Loucy (cell line): ENCODE measurements around the gene IGSF3.

Experiments used
- H2AFZ ChIP-seq: fragments of 200-600 bp; sonication (generic); 2 replicates; pipeline ENCODE4 v1.6.0; 2016; ENCODE audit warnings: antibody characterized with exemption, mild to moderate bottlenecking, low read length, moderate library complexity
- H3F3A ChIP-seq: fragments of 200-600 bp; 2 replicates; pipeline ENCODE4 v1.6.0; 2016; ENCODE audit warnings: antibody characterized with exemption, low read depth, mild to moderate bottlenecking
- H3K27me3 ChIP-seq: fragments of 200-600 bp; sonication (generic); 2 replicates; pipeline ENCODE4 v1.6.1; 2014; ENCODE audit warnings: low read length, mild to moderate bottlenecking; ENCODE audit not compliant: insufficient read depth, poor library complexity, severe bottlenecking
- H3K36me3 ChIP-seq: fragments of 200-600 bp; sonication (generic); 2 replicates; pipeline ENCODE4 v1.6.1; 2016; ENCODE audit warnings: low read length; ENCODE audit not compliant: insufficient read depth
- H3K4me1 ChIP-seq: fragments of 200-600 bp; sonication (generic); 2 replicates; pipeline ENCODE4 v1.5.1; 2014; ENCODE audit warnings: low read length, mild to moderate bottlenecking; ENCODE audit not compliant: insufficient read depth, poor library complexity, severe bottlenecking
- H3K4me2 ChIP-seq: fragments of 200-600 bp; sonication (generic); 2 replicates; pipeline ENCODE4 v1.6.0; 2014; ENCODE audit warnings: antibody characterized with exemption, low read length, low read depth, mild to moderate bottlenecking; ENCODE audit not compliant: poor library complexity, severe bottlenecking
- H3K4me3 ChIP-seq: fragments of 200-600 bp; sonication (generic); 2 replicates; pipeline ENCODE4 v1.5.1; 2014; ENCODE audit warnings: low read length, mild to moderate bottlenecking, mixed read lengths; ENCODE audit not compliant: poor library complexity, severe bottlenecking
- H3K79me2 ChIP-seq: fragments of 200-600 bp; sonication (generic); 2 replicates; pipeline ENCODE4 v1.6.1; 2014; ENCODE audit warnings: low read length; ENCODE audit not compliant: insufficient read depth
- H3K9ac ChIP-seq: fragments of 200-600 bp; sonication (generic); 2 replicates; pipeline ENCODE4 v1.6.0; 2014; ENCODE audit warnings: mild to moderate bottlenecking, low read depth, low read length, moderate library complexity; ENCODE audit not compliant: poor library complexity, severe bottlenecking
- H3K9me2 ChIP-seq: fragments of 200-600 bp; sonication (generic); replicated peaks from 2 replicates; pipeline ENCODE4 v1.6.1; 2016; ENCODE audit warnings: low read depth, low read length, mixed read lengths
- H3K9me3 ChIP-seq: fragments of 200-600 bp; sonication (generic); 2 replicates; pipeline ENCODE4 v1.6.1; 2014; ENCODE audit warnings: mild to moderate bottlenecking, antibody characterized with exemption, low read length, low read depth; ENCODE audit not compliant: insufficient read depth
- H4K20me1 ChIP-seq: fragments of 200-600 bp; sonication (generic); 2 replicates; pipeline ENCODE4 v1.6.0; 2014; ENCODE audit warnings: antibody characterized with exemption, low read length, mild to moderate bottlenecking; ENCODE audit not compliant: insufficient read depth, poor library complexity, severe bottlenecking
- CTCF ChIP-seq: fragments of 200-600 bp; sonication (generic); conservative IDR thresholded peaks from 2 replicates; pipeline ENCODE4 v1.5.1; 2014; ENCODE audit warnings: mild to moderate bottlenecking, antibody characterized with exemption, low read length
- EZH2phosphoT487 ChIP-seq: fragments of 200-600 bp; IDR thresholded peaks from 2 replicates; pipeline ENCODE4 v1.6.1; 2018; ENCODE audit warnings: antibody characterized with exemption, mild to moderate bottlenecking, moderate library complexity, borderline replicate concordance

Gene IGSF3

GRCh38 chr1:116679091-116679827 lies 11.7 kb upstream of the IGSF3 start:
- H2AFZ ChIP-seq, result peak overlapping the region; percentile 7; the same call in 1 of the 2 replicates
- H3K79me2 ChIP-seq, result no peaks in the 10 kb centered on the region
- H3F3A ChIP-seq, result no peaks in the 10 kb centered on the region
- H3K4me2 ChIP-seq, result no peak overlapping the region
- H3K4me3 ChIP-seq, result no peak overlapping the region
- H4K20me1 ChIP-seq, result no peaks in the 10 kb centered on the region
- H3K9ac ChIP-seq, result no peak overlapping the region
- no peaks in the 10 kb centered on the region for H3K36me3 ChIP-seq
- H3K9me2 ChIP-seq, result no peaks in the 10 kb centered on the region
- no peak for TF ChIP-seq EZH2phosphoT487
- TF ChIP-seq CTCF, result peak; percentile 31; the same call in 1 of the 2 replicates
- H3K9me3 ChIP-seq, result no peaks in the 10 kb centered on the region
- H3K27me3 ChIP-seq, result no peaks in the 10 kb centered on the region
- H3K4me1 ChIP-seq, result no peaks in the 10 kb centered on the region

- H3K36me3 ChIP-seq, result no peaks in the 10 kb centered on the region
- H3K4me1 ChIP-seq, result no peaks in the 10 kb centered on the region
- H2AFZ ChIP-seq, result 0 out of 2 replicates have a peak overlapping the region, but pooled peaks have one; percentile 7
- H3F3A ChIP-seq, result no peaks in the 10 kb centered on the region
- no peaks in the 10 kb centered on the region for H3K79me2 ChIP-seq
- no peak overlapping the region for H3K4me2 ChIP-seq
- H3K27me3 ChIP-seq, result no peaks in the 10 kb centered on the region
- TF ChIP-seq EZH2phosphoT487 (no peak), CTCF (no peak)
- no peaks in the 10 kb centered on the region for H3K9me3 ChIP-seq
- H3K4me3 ChIP-seq, result no peak overlapping the region
- H3K9me2 ChIP-seq, result no peaks in the 10 kb centered on the region
- H4K20me1 ChIP-seq, result no peaks in the 10 kb centered on the region
- H3K9ac ChIP-seq, result no peak overlapping the region
These were observed 11.2 kb upstream of the IGSF3 start for GRCh38 chr1:116678732-116679090.

GRCh38 chr1:116677474-116678062 lies 10.0 kb upstream of the IGSF3 start:
- H3K4me1 ChIP-seq, result no peaks in the 10 kb centered on the region
- H3K9me3 ChIP-seq, result no peaks in the 10 kb centered on the region
- H3K27me3 ChIP-seq, result no peaks in the 10 kb centered on the region
- H4K20me1 ChIP-seq, result no peaks in the 10 kb centered on the region
- H3K4me3 ChIP-seq, result no peak overlapping the region
- no peaks in the 10 kb centered on the region for H3K79me2 ChIP-seq
- H3K9ac ChIP-seq, result no peak overlapping the region
- no peaks in the 10 kb centered on the region for H3K9me2 ChIP-seq
- TF ChIP-seq CTCF (no peak), EZH2phosphoT487 (no peak)
- H2AFZ ChIP-seq, result no peak overlapping the region
- no peaks in the 10 kb centered on the region for H3K36me3 ChIP-seq
- H3F3A ChIP-seq, result no peaks in the 10 kb centered on the region
- H3K4me2 ChIP-seq, result no peak overlapping the region
